HepG2 (cell line): ENCODE data around the gene MAPK14. TPM values are rescaled to one million over a fixed set of nuclear protein-coding genes. Genes with fewer than 3 reads are reported as not detected.

Experiments used
- AGO2 ChIP-seq: fragments of 200-400 bp; formaldehyde crosslinking; optimal IDR thresholded peaks from 2 replicates; pipeline ENCODE3; 2017; ENCODE audit warnings: mild to moderate bottlenecking, low read depth, low read length, moderate library complexity
- CHD2 ChIP-seq: IDR thresholded peaks from 2 replicates; pipeline ENCODE4 v1.6.1; 2011; ENCODE audit warnings: low read depth, low read length, improper control_type of control experiment
- KDM4B ChIP-seq: sonication (generic); formaldehyde crosslinking; IDR thresholded peaks from 2 replicates; pipeline ENCODE4 v1.4.0; 2020; ENCODE audit warnings: missing genetic modification reagents
- MXD4 ChIP-seq: IDR thresholded peaks from 2 replicates; pipeline ENCODE4 v1.6.1; 2016; ENCODE audit warnings: mild to moderate bottlenecking, missing biosample characterization, missing genetic modification reagents
- PHF20 ChIP-seq: sonication (generic); formaldehyde crosslinking; IDR thresholded peaks from 2 replicates; pipeline ENCODE4 v1.5.0; 2020; ENCODE audit warnings: mild to moderate bottlenecking, missing genetic modification reagents
- PHF5A ChIP-seq: IDR thresholded peaks from one replicate; pipeline ENCODE4 v1.6.1; 2018; ENCODE audit warnings: low read depth, missing genetic modification reagents; ENCODE audit not compliant: unreplicated experiment
- POLR2AphosphoS2 ChIP-seq: IDR thresholded peaks from 2 replicates; pipeline ENCODE4 v1.6.1; 2011; ENCODE audit warnings: low read depth, low read length, improper control_type of control experiment
- RFX3 ChIP-seq: IDR thresholded peaks from 2 replicates; pipeline ENCODE4 v1.6.1; 2016; ENCODE audit warnings: missing biosample characterization, missing genetic modification reagents
- SIX4 ChIP-seq: sonication (generic); formaldehyde crosslinking; IDR thresholded peaks from 2 replicates; pipeline ENCODE4 v1.4.0; 2020; ENCODE audit warnings: missing genetic modification reagents
- SNRNP70 ChIP-seq: fragments of 200-400 bp; formaldehyde crosslinking; IDR thresholded peaks from 2 replicates; pipeline ENCODE4 v1.6.1; 2017; ENCODE audit warnings: mild to moderate bottlenecking, low read depth, low read length, moderate library complexity
- SRSF9 ChIP-seq: fragments of 200-400 bp; formaldehyde crosslinking; IDR thresholded peaks from 2 replicates; pipeline ENCODE4 v1.6.1; 2018; ENCODE audit warnings: borderline replicate concordance, mild to moderate bottlenecking, low read depth, low read length; ENCODE audit not compliant: insufficient read depth, poor library complexity, severe bottlenecking
- SRY ChIP-seq: sonication (generic); formaldehyde crosslinking; IDR thresholded peaks from 2 replicates; pipeline ENCODE4 v1.8.0; 2022; ENCODE audit warnings: mild to moderate bottlenecking, missing genetic modification reagents
- THYN1 ChIP-seq: sonication (generic); formaldehyde crosslinking; IDR thresholded peaks from 2 replicates; pipeline ENCODE4 v1.8.1; 2023; ENCODE audit warnings: low read depth, mild to moderate bottlenecking, moderate library complexity, missing genetic modification reagents, borderline replicate concordance
- TMF1 ChIP-seq: sonication (generic); formaldehyde crosslinking; IDR thresholded peaks from 2 replicates; pipeline ENCODE4 v1.8.1; 2022; ENCODE audit warnings: low read depth, missing genetic modification reagents
- YY1 ChIP-seq: IDR thresholded peaks from 2 replicates; pipeline ENCODE4 v1.6.1; 2011; ENCODE audit warnings: low read length, low read depth, moderate library complexity, mild to moderate bottlenecking; ENCODE audit not compliant: insufficient read depth, insufficient replicate concordance
- ZBTB7B ChIP-seq: sonication (generic); formaldehyde crosslinking; IDR thresholded peaks from 2 replicates; pipeline ENCODE4 v1.4.0; 2020; ENCODE audit warnings: missing genetic modification reagents
- ZNF260 ChIP-seq: sonication (generic); formaldehyde crosslinking; IDR thresholded peaks from 2 replicates; pipeline ENCODE4 v1.4.0; 2020; ENCODE audit warnings: missing genetic modification reagents, low read depth, mild to moderate bottlenecking, borderline replicate concordance
- ZNF280B ChIP-seq: sonication (generic); formaldehyde crosslinking; IDR thresholded peaks from 2 replicates; pipeline ENCODE4 v1.5.0; 2020; ENCODE audit warnings: missing genetic modification reagents, mild to moderate bottlenecking, borderline replicate concordance
- ZNF335 ChIP-seq: sonication (generic); formaldehyde crosslinking; IDR thresholded peaks from 2 replicates; pipeline ENCODE4 v1.4.0; 2020; ENCODE audit warnings: missing genetic modification reagents
- ZNF567 ChIP-seq: sonication (generic); formaldehyde crosslinking; IDR thresholded peaks from 2 replicates; pipeline ENCODE4 v1.8.1; 2023; ENCODE audit warnings: mild to moderate bottlenecking, missing genetic modification reagents, borderline replicate concordance
- ZNF75D ChIP-seq: sonication (generic); formaldehyde crosslinking; IDR thresholded peaks from 2 replicates; pipeline ENCODE4 v1.8.1; 2023; ENCODE audit warnings: missing genetic modification reagents, mild to moderate bottlenecking, borderline replicate concordance
- ZNF839 ChIP-seq: sonication (generic); formaldehyde crosslinking; IDR thresholded peaks from 2 replicates; pipeline ENCODE4 v1.4.0; 2020; ENCODE audit warnings: missing genetic modification reagents, mild to moderate bottlenecking, borderline replicate concordance
- ZSCAN31 ChIP-seq: sonication (generic); formaldehyde crosslinking; IDR thresholded peaks from 2 replicates; pipeline ENCODE4 v1.5.0; 2020; ENCODE audit warnings: low read depth, mild to moderate bottlenecking, missing genetic modification reagents
- polyA plus RNA-seq, 8 experiments: library from polyadenylated mRNA; depleted of rRNA in 3 of 8; stranded (reverse) in 7 of 8; unstranded in 1 of 8; fragments of >200 nt; fragmentation: Illumina TruSeq in 4 of 8; extraction: Trizol in 4 of 8; gene quantifications; 2 replicates each; pipeline versions ENCODE4 v1.2.1 to v1.2.3, GENCODE V29; 2011 to 2016; ENCODE audit warnings: low read depth in 4 of 8, missing spikeins in 1 of 8, mixed read lengths in 1 of 8; ENCODE audit not compliant: insufficient read depth in 1 of 8
- total RNA-seq, 5 experiments: library from RNA; depleted of rRNA; stranded (reverse); fragments of >200 nt; fragmentation: Illumina TruSeq; extraction: Trizol; gene quantifications; 2 replicates each; pipeline ENCODE4 v1.2.3, GENCODE V29; 2016; ENCODE audit warnings: low read depth in 1 of 5
- TF ChIP-seq, protein P1 (sequence below): sonication (generic); formaldehyde crosslinking; IDR thresholded peaks from 2 replicates; pipeline ENCODE4 v1.4.0; 2020; ENCODE audit warnings: missing genetic modification reagents, mild to moderate bottlenecking, borderline replicate concordance
- TF ChIP-seq, protein P2 (sequence below): sonication (generic); formaldehyde crosslinking; conservative IDR thresholded peaks from 2 replicates; pipeline ENCODE4 v1.4.0; 2020; ENCODE audit warnings: missing genetic modification reagents

The MAPK14 gene
- total and polyA plus RNA-seq, 2 of the 13 experiments (the other 11 are each of a cell fraction or from before 2014, with no cell fraction given): 66.3 to 67.3 TPM

- no peak for TF ChIP-seq ZNF839 (CRISPR knock-in tag)
- no peak; the same call in 1 of the 2 replicates for TF ChIP-seq MXD4
- TF ChIP-seq ZSCAN31: peak; percentile 18; the same call in 1 of the 2 replicates
- peak; percentile 73 for TF ChIP-seq KDM4B (CRISPR knock-in tag)
- peak; percentile 99 for TF ChIP-seq CHD2
- peak; percentile 45; the same call in 1 of the 2 replicates for TF ChIP-seq SIX4 (CRISPR knock-in tag)
- TF ChIP-seq AGO2: no peak
- peak; percentile 88 for TF ChIP-seq ZBTB7B
- 0 out of 2 replicates have a peak, but pooled peaks have one; percentile 36 for TF ChIP-seq PHF20 (CRISPR knock-in tag)
- no peak for TF ChIP-seq ZNF260 (CRISPR knock-in tag)
- TF ChIP-seq, protein P1, sequence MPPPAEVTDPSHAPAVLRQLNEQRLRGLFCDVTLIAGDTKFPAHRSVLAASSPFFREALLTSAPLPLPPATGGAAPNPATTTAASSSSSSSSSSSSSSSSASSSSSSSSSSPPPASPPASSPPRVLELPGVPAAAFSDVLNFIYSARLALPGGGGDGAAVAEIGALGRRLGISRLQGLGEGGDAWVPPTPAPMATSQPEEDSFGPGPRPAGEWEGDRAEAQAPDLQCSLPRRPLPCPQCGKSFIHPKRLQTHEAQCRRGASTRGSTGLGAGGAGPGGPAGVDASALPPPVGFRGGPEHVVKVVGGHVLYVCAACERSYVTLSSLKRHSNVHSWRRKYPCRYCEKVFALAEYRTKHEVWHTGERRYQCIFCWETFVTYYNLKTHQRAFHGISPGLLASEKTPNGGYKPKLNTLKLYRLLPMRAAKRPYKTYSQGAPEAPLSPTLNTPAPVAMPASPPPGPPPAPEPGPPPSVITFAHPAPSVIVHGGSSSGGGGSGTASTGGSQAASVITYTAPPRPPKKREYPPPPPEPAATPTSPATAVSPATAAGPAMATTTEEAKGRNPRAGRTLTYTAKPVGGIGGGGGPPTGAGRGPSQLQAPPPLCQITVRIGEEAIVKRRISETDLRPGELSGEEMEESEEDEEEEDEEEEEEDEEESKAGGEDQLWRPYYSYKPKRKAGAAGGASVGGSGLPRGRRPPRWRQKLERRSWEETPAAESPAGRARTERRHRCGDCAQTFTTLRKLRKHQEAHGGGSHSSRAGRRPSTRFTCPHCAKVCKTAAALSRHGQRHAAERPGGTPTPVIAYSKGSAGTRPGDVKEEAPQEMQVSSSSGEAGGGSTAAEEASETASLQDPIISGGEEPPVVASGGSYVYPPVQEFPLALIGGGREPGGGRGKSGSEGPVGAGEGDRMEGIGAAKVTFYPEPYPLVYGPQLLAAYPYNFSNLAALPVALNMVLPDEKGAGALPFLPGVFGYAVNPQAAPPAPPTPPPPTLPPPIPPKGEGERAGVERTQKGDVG (CRISPR knock-in tag): no peak
- TF ChIP-seq THYN1 (CRISPR knock-in tag): 0 out of 2 replicates have a peak, but pooled peaks have one; percentile 72
- TF ChIP-seq PHF5A (CRISPR knock-in tag): peak; percentile 85
- peak; percentile 59; the same call in 1 of the 2 replicates for TF ChIP-seq TMF1
- no peak for TF ChIP-seq SNRNP70
- no peak for TF ChIP-seq SRSF9
- no peak for TF ChIP-seq ZNF75D
- peak; percentile 85 for TF ChIP-seq ZNF335 (CRISPR knock-in tag)
- no peak for TF ChIP-seq POLR2AphosphoS2
- TF ChIP-seq ZNF280B (CRISPR knock-in tag): no peak; the same call in 1 of the 2 replicates
- TF ChIP-seq SRY (CRISPR knock-in tag): no peak; the same call in none of the 2 replicates
- peak; percentile 85 for TF ChIP-seq YY1
- TF ChIP-seq ZNF567 (CRISPR knock-in tag): no peak; the same call in 1 of the 2 replicates
- TF ChIP-seq, protein P2, sequence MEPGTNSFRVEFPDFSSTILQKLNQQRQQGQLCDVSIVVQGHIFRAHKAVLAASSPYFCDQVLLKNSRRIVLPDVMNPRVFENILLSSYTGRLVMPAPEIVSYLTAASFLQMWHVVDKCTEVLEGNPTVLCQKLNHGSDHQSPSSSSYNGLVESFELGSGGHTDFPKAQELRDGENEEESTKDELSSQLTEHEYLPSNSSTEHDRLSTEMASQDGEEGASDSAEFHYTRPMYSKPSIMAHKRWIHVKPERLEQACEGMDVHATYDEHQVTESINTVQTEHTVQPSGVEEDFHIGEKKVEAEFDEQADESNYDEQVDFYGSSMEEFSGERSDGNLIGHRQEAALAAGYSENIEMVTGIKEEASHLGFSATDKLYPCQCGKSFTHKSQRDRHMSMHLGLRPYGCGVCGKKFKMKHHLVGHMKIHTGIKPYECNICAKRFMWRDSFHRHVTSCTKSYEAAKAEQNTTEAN: peak; percentile 85
- no peak for TF ChIP-seq RFX3 (CRISPR knock-in tag)
Observed at GRCh38 chr6:36027501-36028087, at the start of gene MAPK14 (continued).
